KG1 (cell line): ENCODE data around the gene AAR2.

Source experiments
- DNase-seq: peaks from one replicate; lab custom pipeline; 2025; lab: John Stamatoyannopoulos, UW

The AAR2 gene

DNA sequence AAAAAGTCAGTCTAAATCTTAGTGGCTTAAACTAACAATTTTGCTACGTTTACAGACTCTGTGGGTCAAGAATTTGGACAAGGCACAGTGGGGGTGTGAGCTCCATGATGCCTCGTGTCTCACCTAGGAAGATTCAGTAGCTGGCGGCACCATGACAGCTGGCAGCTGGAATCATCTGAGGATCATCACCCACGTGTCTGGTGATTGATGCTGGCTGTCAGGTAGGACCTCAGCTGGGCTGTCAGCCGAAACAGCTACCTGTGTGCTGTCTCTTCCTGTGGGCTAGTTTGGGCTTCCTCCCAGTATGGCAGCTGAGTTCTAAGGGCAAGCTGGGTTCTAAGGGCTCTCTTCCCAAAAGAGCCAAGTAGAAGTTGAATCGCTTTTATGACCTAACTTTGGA is 43.5 kb downstream of the AAR2 start:
- DNase-seq = no peak

DNA sequence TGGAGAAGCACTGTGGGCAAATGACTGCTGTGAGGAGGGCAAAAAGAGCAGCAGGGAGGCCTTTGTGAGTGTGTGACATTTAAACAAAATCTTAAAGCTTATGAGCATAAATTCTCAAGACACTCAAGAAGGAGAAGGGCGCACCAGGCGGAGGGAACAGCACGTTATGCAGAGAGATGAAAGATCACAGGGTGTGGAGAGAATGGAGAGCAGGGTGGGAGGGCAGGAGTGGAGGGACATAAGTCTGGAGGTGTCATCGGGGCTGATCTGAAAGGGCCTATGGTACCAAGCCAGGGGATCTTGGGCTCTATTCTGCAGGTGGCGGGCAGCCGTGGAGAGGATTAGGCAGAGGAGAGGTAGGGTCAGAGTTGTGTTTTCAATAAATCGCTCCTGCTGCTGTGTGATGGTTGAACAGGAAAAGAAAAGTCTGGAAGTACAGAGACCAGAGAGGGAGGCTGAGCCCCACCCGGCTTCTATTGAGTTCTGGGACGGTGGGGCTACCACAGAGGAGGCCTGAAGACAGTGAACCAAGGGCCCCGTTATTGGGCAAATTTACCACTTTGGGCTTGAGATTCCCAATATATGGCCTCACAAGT is 45.6 kb downstream of the AAR2 start:
- no peak for DNase-seq

DNA sequence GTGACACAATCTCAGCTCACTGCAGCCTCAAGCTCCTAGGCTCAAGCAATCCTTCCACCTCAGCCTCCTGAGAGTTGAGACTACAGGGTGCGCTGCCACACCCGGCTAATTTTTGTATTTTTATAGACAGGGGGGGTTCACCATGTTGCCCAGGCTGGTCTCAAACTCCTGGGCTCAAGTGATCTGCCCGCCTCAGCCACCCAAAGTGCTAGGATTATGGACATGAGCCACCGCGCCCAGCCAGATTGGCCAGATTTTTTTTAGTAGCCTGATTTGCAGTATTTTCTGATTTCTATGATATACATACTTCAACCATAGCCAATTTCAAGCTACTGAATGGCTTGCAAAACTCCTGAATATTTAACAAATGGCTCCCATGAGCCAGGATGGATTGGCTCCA is 48.5 kb downstream of the AAR2 start:
- no peak for DNase-seq

DNA sequence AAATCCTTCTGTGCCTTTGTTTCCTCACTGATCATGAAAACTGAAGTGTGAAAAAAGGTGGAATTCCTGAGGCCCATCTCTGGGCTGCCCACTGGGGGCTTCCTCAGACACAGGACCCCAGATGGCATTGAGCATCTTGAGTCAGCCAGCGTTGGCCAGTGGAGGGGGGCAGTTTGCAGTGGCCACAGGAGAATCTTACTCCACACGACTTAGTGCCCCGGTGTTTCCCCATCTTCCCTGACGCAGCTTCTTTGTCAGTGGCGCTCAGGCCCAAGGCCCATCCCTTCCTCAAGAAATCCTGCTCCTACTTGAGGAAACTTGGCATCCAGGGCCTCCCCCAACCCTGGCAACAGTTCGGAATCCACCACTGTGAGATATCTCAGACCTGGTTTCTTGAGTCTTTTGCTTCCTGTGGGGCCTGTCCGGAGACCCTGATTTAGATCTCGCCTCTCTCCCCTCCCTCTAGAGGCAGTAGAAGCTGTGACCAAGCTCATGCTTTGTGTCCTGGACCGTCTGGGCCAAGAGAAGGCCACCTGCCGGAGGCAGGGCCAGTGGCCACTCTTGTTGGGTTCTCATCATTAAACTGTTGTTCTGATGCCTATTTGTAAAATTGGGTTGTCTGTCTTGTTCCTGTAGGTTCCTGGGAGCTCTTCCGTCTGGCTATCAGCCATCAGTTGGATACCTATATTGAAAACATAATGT is 49.6 kb downstream of the AAR2 start:
- DNase-seq = no peak

DNA sequence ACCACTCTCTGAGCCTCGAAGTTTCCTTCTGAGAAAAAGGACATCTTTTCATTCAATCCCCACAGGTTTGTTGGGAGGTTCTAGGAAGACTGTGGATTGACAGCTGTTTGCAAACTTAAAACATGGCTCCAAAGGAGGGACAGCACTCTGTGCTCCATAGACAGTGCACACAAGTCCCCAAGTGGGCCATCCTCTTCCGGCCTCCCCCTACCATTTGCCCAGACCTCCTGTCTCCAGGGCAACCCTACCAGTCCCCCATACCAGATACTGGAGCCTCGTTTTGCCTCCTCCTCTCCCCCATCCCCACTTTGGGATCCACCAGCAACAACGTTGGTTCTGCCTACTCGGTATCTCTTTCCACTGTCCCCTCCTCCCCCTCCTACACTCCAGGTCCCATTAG is 61.4 kb downstream of the AAR2 start:
- DNase-seq = no peak

DNA sequence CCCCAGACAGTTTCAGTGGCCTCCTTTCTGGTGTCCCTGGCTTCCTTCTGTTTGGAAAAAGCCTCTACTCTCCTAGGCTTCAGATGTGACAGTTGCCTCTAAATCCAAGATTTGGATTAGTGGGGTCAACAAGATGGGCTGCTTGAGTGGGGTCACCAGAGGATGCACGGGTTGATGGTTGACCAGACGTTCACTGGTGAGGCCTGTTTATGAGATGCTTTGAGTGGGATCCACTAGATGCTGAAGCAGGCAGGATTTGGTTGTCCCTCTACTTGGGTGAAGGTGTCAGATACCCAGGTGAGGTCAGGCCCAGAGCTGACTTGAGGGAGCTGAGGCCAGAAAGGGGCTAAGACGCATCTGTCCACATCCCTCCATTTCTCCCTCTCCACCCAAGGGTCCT is 61.8 kb downstream of the AAR2 start:
- DNase-seq = no peak

DNA sequence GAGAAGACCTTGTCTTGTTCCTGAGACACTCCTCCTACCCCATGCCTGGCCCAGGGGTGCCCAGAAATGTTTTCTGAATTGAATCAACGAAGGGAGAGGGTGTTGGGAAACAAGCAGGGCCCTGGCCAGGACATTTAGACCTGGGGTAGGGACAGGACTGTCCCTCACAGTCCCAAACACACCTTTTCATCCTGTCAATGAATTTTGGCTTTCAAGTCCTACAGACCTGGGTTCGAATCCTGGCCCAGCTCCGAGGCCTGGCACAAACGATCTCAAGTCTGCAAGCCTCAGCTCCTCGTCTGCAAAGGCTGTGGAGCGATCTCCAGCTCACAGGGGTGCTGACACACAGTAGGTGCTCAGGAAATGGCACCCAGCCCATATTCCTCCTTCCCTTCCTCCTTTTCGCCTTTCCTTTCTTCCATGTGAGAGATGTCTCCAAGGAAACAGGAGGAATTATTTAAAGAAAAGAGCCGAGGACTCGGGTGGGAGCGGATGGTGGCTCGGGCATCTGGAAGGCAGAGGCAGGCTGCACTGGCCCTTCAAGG is 62.6 kb downstream of the AAR2 start:
- no peak for DNase-seq

DNA sequence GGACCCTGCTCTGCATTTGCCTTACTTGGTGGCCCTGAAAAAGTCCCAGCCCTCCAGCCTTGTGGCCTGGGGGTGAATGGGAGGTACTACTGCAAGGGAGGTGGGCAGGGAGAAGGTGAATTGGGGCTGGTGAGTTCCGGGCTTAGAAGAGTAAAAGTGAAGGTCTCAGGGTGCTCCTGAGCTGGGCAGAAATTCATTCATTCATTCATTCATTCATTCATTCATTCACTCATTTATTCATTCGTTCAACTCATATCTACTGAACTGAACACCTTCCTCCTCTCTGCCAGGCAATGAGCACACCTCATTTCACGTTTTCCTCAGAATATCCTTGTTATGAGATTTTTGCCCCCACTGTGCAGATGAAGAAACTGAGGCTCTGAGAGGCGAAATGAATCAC is 63.2 kb downstream of the AAR2 start:
- DNase-seq = no peak

DNA sequence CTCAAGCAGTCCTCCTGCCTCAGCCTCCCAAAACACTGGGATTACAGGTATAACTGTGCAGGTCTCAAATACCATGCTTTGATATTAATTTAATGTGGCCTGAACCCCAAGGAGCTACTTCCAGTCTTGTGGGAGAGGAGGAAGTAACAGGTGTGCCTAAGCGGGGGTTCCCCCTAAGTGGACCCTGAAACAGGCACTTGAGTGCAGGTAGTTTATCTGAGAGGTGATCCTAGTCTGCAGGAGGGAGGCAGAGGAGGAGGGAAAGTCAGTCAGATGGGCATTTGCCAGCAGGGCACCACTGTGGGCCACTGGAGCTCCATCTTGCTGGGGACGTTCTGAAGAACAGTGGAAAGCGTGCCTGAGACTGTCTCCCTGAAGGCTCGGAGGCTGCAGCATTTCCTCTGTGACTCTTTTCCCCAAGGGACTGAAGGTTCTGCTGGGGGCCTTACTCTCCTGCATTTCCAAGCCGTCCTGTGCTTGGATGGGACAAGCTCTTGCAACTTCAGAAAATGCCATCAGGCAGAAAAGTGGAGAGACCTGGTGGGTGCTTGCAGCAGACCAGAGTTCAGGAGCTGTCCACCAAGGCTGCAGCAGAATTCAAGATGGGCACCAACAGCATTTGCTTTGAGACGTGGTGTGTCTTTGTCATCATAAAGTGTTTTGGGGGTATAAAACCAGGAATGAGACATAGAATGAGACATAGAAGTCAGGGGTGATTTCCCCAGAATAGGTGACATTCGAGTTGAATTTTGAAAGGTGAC is 65.3 kb downstream of the AAR2 start:
- DNase-seq = no peak

DNA sequence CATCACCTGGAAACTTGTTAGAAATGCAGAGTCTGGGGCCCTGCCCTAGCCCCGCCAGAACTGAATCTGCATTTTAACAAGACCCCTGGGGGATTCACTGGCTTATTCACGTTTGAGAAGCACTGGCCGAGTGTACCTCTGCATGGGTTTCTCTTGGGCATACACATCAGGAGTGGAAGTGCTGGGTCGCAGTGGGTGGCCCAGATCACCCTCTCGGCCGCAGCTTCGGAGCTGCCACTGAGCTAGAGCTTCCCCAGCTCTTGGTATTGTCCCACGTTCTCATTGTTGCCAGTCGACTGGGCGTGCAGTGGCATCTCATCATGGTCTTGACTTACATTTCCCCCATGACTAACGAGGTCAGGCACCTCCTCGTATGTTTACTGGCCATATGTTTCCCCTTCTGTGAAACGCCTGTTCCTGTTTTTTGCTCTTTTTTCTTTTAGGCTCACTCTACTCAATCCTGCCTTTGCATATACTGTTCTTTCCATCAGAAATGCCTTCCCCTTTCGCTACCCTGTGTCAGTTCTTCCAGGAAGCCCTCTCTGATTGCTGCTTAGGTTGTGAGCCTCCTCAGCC is 66.8 kb downstream of the AAR2 start:
- no peak for DNase-seq

DNA sequence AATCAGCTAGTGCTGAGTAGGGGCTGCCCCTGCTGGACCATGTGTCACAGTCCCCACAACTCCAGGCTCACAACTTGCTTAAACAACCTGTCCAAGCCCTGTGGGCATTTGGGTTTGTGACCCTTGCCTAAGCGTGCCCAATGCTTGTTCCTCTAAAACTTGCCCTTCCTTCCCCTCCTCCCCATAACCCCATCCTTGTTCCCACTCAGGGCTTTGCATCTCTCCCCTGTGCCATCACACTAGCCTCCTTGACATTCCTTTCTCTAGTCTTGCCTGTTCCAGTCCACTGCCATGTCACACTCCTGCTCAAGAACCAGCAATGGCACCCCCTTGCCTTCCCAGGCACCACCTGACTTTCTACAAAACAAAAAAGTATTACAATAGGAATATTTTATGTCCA is 67.6 kb downstream of the AAR2 start:
- no peak for DNase-seq

DNA sequence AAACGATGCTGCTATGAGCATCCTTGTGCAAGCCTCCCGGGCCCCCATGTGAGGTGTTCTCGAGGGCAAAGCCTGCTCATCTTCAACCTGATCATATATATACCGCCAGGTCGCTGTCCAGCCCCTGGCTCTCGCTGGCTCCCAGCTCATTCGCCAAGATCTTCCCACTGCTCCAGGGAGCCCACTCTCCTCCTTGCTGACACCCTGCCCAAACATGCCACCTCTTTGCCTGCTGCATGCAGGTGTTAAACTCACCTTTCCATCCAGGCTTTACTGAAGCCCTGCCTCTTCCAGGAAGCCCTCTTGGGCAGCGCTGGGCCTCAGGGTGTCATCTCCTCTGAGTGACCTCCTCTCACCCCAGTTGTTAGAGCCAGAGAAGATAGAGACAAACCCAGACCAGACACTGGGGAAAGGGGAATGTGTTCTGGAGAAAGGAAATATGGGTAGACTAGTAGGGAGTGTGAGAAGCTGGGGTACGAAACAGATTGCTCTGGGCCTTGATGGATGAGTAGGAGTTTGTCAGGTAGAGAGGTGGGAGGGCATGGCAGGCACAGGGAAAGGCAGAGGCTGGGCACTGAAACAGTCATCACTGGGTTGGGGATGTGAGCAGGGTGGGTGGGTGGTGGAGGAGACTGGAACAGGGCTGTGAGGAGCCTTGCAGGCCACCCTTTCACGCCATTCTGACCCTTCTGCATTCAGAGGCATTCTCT is 68.7 kb downstream of the AAR2 start:
- no peak for DNase-seq

DNA sequence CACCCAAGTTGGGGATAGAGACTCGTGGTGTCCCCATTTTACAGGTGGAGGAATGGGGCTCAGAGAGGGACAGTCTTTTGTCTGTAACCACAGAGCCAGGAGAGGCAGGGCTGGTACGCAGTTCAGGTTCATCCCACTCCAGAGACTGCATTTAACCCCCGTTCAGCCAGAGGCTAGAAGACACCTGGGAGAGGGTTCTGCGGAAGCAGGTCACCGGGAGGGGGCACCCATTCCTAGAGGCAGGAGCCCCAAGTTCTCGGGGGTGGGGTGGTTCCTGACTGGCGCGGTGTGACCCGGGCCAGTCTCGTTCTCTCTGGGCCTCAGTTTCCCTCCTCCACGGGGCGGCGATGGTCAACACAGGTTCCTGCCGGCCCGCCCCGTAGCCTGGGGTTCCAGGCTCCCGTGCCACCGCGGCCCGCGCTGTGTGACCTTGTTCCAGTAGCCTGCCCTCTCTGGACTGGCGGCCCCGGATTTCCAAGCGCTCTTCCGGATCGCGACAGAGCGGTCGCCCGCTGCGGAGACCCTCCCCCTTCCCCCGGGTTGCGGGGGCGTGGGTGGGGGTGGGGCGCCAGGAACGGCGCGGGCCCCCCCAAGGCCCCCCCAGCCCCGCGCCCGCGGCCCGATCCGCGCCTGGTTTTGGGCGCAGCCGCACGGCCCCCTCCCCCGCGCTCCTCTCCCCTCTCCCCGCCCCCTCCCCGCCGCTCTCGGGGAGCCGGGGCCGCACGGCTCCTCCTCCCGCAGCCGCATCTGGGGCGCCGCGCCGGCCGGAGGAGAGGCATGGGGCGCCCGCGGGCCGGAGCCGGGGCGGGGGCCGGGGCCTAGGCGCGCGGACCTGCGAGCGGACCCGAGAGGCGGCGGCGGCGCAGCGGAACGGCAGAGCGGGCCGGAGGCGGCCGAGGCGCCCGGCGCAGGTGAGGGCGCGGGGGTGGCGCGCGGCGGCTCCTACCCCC is 69.6 kb downstream of the AAR2 start, which contains the start of gene DLGAP4:
Gene DLGAP4, plus strand, starts transcription at position 738 of the 950 bp plus-strand sequence. CDS start 125,379 bp downstream, outside the sequence.
- no peak for DNase-seq
